ENCODE measurements around the gene PNLIPRP2. TPM values are rescaled to one million over a fixed set of nuclear protein-coding genes. Genes with fewer than 3 reads are reported as not detected.

The PNLIPRP2 gene
- not detected for polyA plus RNA-seq (2013, experiment 1 of 2)
- polyA plus RNA-seq (2013, experiment 2 of 2): not detected

- Histone ChIP-seq H2BK5ac (ENCODE audit: low read depth, low read length, poor library complexity, severe bottlenecking) (no peak within 1 kb of the TSS), H3K4me2 (ENCODE audit: low read length, poor library complexity, severe bottlenecking) (no peak within 1 kb of the TSS), H3K9ac (ENCODE audit: low read length) (no peak within 1 kb of the TSS), H2AFZ (ENCODE audit: low read depth, low read length) (no peak within 1 kb of the TSS), H2BK15ac (ENCODE audit: low read depth, poor library complexity, severe bottlenecking) (no peak within 1 kb of the TSS), H3K4ac (ENCODE audit: low read depth in 1 of 2, low read length in 2 of 2) (no peak within 1 kb of the TSS), H3K23ac (ENCODE audit: low read length in 2 of 2) (no peak within 1 kb of the TSS), H3K27me3 (ENCODE audit: control insufficient read depth in 1 of 2, insufficient read depth in 1 of 2, low read length in 2 of 2) (peaks cover 21 to 27% of the 10 kb centered on the region in 2 experiments), H3K4me3 (ENCODE audit: insufficient read depth in 1 of 2, low read depth in 1 of 2, low read length in 2 of 2) (no peak within 1 kb of the TSS), H2BK120ac (ENCODE audit: low read depth, low read length) (no peak within 1 kb of the TSS), H3K9me3 (ENCODE audit: control insufficient read depth, low read length) (no peaks in the 10 kb centered on the region), H2BK12ac (ENCODE audit: low read length in 2 of 2) (no peak within 1 kb of the TSS), H3K4me1 (ENCODE audit: control insufficient read depth, insufficient read depth, low read depth, low read length) (no peaks in the 10 kb centered on the region), H4K8ac (ENCODE audit: low read length) (no peak within 1 kb of the TSS), H3K36me3 (ENCODE audit: control insufficient read depth in 1 of 2, insufficient read depth in 2 of 2, low read depth in 1 of 2, low read length in 2 of 2) (no peaks in the 10 kb centered on the region), H2AK5ac (ENCODE audit: low read length, severe bottlenecking) (no peak within 1 kb of the TSS), H4K91ac (ENCODE audit: low read length) (no peak within 1 kb of the TSS), H3K14ac (ENCODE audit: low read length in 2 of 2) (no peak within 1 kb of the TSS), H3K18ac (ENCODE audit: low read depth in 1 of 2, low read length in 2 of 2) (no peak within 1 kb of the TSS), H3K27ac (ENCODE audit: low read length, poor library complexity, severe bottlenecking) (no peak within 1 kb of the TSS), H3K79me1 (replicated peaks; ENCODE audit: low read length, poor library complexity, severe bottlenecking) (no peaks in the 10 kb centered on the region)
- 85% methylated on average over 19 of the region's 20 CpGs for WGBS
- no peak for DNase-seq
Observed at GRCh38 chr10:116620423-116621400, at the start of gene PNLIPRP2. Gene PNLIPRP2 (plus strand): TSS chr10:116620953.

GRCh38 chr10:116574797-116575196 is 46.0 kb upstream of the PNLIPRP2 start:
- Histone ChIP-seq H2BK5ac (ENCODE audit: low read depth, low read length, poor library complexity, severe bottlenecking) (no peak overlapping the region), H3K27me3 (ENCODE audit: control insufficient read depth in 1 of 2, insufficient read depth in 1 of 2, low read length in 2 of 2) (no peaks in the 10 kb centered on the region), H2AK5ac (ENCODE audit: low read length, severe bottlenecking) (no peak overlapping the region), H3K18ac (ENCODE audit: low read depth in 1 of 2, low read length in 2 of 2) (no peak overlapping the region), H3K9me3 (ENCODE audit: control insufficient read depth, low read length) (no peaks in the 10 kb centered on the region), H2BK15ac (ENCODE audit: low read depth, poor library complexity, severe bottlenecking) (no peak overlapping the region), H3K27ac (ENCODE audit: low read length, poor library complexity, severe bottlenecking) (no peak overlapping the region), H3K36me3 (ENCODE audit: control insufficient read depth in 1 of 2, insufficient read depth in 2 of 2, low read depth in 1 of 2, low read length in 2 of 2) (no peaks in the 10 kb centered on the region), H2BK12ac (ENCODE audit: low read length in 2 of 2) (no peak overlapping the region), H3K4ac (ENCODE audit: low read depth in 1 of 2, low read length in 2 of 2) (no peak overlapping the region), H3K4me3 (ENCODE audit: insufficient read depth in 1 of 2, low read depth in 1 of 2, low read length in 2 of 2) (no peak overlapping the region), H4K91ac (ENCODE audit: low read length) (no peak overlapping the region), H3K4me1 (ENCODE audit: control insufficient read depth, insufficient read depth, low read depth, low read length) (no peaks in the 10 kb centered on the region), H3K4me2 (ENCODE audit: low read length, poor library complexity, severe bottlenecking) (no peak overlapping the region), H2AFZ (ENCODE audit: low read depth, low read length) (no peak overlapping the region), H2BK120ac (ENCODE audit: low read depth, low read length) (no peak overlapping the region), H3K9ac (ENCODE audit: low read length) (no peak overlapping the region), H4K8ac (ENCODE audit: low read length) (no peak overlapping the region), H3K23ac (ENCODE audit: low read length in 2 of 2) (no peak overlapping the region), H3K14ac (ENCODE audit: low read length in 2 of 2) (no peak overlapping the region), H3K79me1 (replicated peaks; ENCODE audit: low read length, poor library complexity, severe bottlenecking) (no peaks in the 10 kb centered on the region)
- DNase-seq: no peak
- 89% methylated on average over 1 of the region's 3 CpGs for WGBS

DNA sequence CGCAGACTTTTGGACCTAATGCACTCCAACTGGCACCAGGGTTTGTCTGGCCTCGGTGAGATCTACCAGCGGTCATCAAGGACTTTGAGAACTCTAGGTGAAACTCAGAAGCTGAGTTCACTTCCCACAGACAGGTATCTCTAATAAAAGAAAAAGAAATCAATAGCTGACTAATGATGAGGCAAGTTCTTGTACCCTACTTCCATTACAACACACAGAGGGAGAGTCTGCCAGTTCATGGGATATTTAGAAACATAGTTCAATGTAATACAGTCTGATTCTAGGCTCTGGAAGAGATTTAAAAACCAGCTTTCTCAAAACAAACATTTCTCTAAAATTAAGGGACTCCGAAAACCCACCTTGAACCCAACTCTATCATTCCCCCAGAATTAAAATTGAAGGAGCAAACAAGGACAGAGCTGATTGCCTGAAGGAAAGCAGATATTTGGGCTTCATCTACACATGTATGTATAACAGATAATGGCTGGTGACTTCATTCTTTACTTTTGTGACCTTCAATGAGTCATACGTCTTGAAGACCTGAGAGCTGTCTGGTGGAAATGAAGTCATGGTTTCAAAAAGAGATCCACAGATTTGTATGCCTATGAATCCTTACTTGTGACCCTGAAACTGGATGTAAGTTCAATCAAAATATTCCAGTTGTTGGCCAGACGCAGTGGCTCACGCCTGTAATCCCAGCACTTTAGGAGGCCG is 32.7 kb upstream of the PNLIPRP2 start:
- Histone ChIP-seq H3K4me3 (ENCODE audit: insufficient read depth in 1 of 2, low read depth in 1 of 2, low read length in 2 of 2) (no peak overlapping the region), H4K91ac (ENCODE audit: low read length) (no peak overlapping the region), H3K18ac (ENCODE audit: low read depth in 1 of 2, low read length in 2 of 2) (no peak overlapping the region), H3K9me3 (ENCODE audit: control insufficient read depth, low read length) (peaks cover 4% of the 10 kb centered on the region), H3K14ac (ENCODE audit: low read length in 2 of 2) (no peak overlapping the region), H2AFZ (ENCODE audit: low read depth, low read length) (no peak overlapping the region), H2BK5ac (ENCODE audit: low read depth, low read length, poor library complexity, severe bottlenecking) (no peak overlapping the region), H4K8ac (ENCODE audit: low read length) (no peak overlapping the region), H3K23ac (ENCODE audit: low read length in 2 of 2) (no peak overlapping the region), H3K79me1 (replicated peaks; ENCODE audit: low read length, poor library complexity, severe bottlenecking) (no peaks in the 10 kb centered on the region), H2BK12ac (ENCODE audit: low read length in 2 of 2) (no peak overlapping the region), H2AK5ac (ENCODE audit: low read length, severe bottlenecking) (no peak overlapping the region), H2BK120ac (ENCODE audit: low read depth, low read length) (no peak overlapping the region), H3K4me2 (ENCODE audit: low read length, poor library complexity, severe bottlenecking) (no peak overlapping the region), H3K4ac (ENCODE audit: low read depth in 1 of 2, low read length in 2 of 2) (no peak overlapping the region), H3K27ac (ENCODE audit: low read length, poor library complexity, severe bottlenecking) (no peak overlapping the region), H2BK15ac (ENCODE audit: low read depth, poor library complexity, severe bottlenecking) (no peak overlapping the region), H3K36me3 (ENCODE audit: control insufficient read depth in 1 of 2, insufficient read depth in 2 of 2, low read depth in 1 of 2, low read length in 2 of 2) (no peaks in the 10 kb centered on the region), H3K9ac (ENCODE audit: low read length) (no peak overlapping the region), H3K4me1 (ENCODE audit: control insufficient read depth, insufficient read depth, low read depth, low read length) (no peaks in the 10 kb centered on the region), H3K27me3 (ENCODE audit: control insufficient read depth in 1 of 2, insufficient read depth in 1 of 2, low read length in 2 of 2) (no peaks in the 10 kb centered on the region)
- no peak for DNase-seq
- WGBS: 83% methylated on average over 6 of the region's 8 CpGs

- no peak overlapping the region for H2BK15ac ChIP-seq (ENCODE audit: low read depth, poor library complexity, severe bottlenecking)
- H2AK5ac ChIP-seq (ENCODE audit: low read length, severe bottlenecking): no peak overlapping the region
- no peak overlapping the region for H3K4ac ChIP-seq (ENCODE audit: low read depth in 1 of 2, low read length in 2 of 2)
- no peaks in the 10 kb centered on the region for H3K27me3 ChIP-seq (ENCODE audit: control insufficient read depth in 1 of 2, insufficient read depth in 1 of 2, low read length in 2 of 2)
- 84% methylated on average over 2 of the region's 2 CpGs for WGBS
- H2BK12ac ChIP-seq (ENCODE audit: low read length in 2 of 2): no peak overlapping the region
- no peak overlapping the region for H3K27ac ChIP-seq (ENCODE audit: low read length, poor library complexity, severe bottlenecking)
- H4K91ac ChIP-seq (ENCODE audit: low read length): no peak overlapping the region
- H3K36me3 ChIP-seq (ENCODE audit: control insufficient read depth in 1 of 2, insufficient read depth in 2 of 2, low read depth in 1 of 2, low read length in 2 of 2): no peaks in the 10 kb centered on the region
- no peak overlapping the region for H2BK120ac ChIP-seq (ENCODE audit: low read depth, low read length)
- H3K4me2 ChIP-seq (ENCODE audit: low read length, poor library complexity, severe bottlenecking): no peak overlapping the region
- H2AFZ ChIP-seq (ENCODE audit: low read depth, low read length): no peak overlapping the region
- H3K14ac ChIP-seq (ENCODE audit: low read length in 2 of 2): no peak overlapping the region
- no peaks in the 10 kb centered on the region for H3K4me1 ChIP-seq (ENCODE audit: control insufficient read depth, insufficient read depth, low read depth, low read length)
- H3K18ac ChIP-seq (ENCODE audit: low read depth in 1 of 2, low read length in 2 of 2): no peak overlapping the region
- DNase-seq: no peak
- H2BK5ac ChIP-seq (ENCODE audit: low read depth, low read length, poor library complexity, severe bottlenecking): no peak overlapping the region
- no peak overlapping the region for H3K9ac ChIP-seq (ENCODE audit: low read length)
- H4K8ac ChIP-seq (ENCODE audit: low read length): no peak overlapping the region
- no peak overlapping the region for H3K23ac ChIP-seq (ENCODE audit: low read length in 2 of 2)
- H3K4me3 ChIP-seq (ENCODE audit: insufficient read depth in 1 of 2, low read depth in 1 of 2, low read length in 2 of 2): no peak overlapping the region
- H3K79me1 ChIP-seq (replicated peaks; ENCODE audit: low read length, poor library complexity, severe bottlenecking): no peaks in the 10 kb centered on the region
- H3K9me3 ChIP-seq (ENCODE audit: control insufficient read depth, low read length): peaks cover 4% of the 10 kb centered on the region
Observed at GRCh38 chr10:116588995-116589394, 31.8 kb upstream of the PNLIPRP2 start.
